MG63 (cell line): Measurements from ENCODE around the gene TCF7L2. TPM values are rescaled to one million over a fixed set of nuclear protein-coding genes. Genes with fewer than 3 reads are reported as not detected.
"Not testable (repeated sequence)": the region's sequence is repeated elsewhere in the genome, so short reads cannot be mapped to it uniquely, and the experiment has no call there.

Experiments used
- DNase-seq: peaks from one replicate; pipeline ENCODE4 v3.0.0-alpha.2; 2020
- H3K27me3 ChIP-seq: fragments of 250-450 bp; sonication (Bioruptor Pico); 2 replicates; pipeline ENCODE4 v1.5.1; 2020; ENCODE audit warnings: mild to moderate bottlenecking, moderate library complexity
- H3K36me3 ChIP-seq: fragments of 250-450 bp; sonication (Bioruptor Pico); 2 replicates; pipeline ENCODE4 v1.5.1; 2020; ENCODE audit warnings: mild to moderate bottlenecking, moderate library complexity
- H3K4me3 ChIP-seq: fragments of 250-450 bp; sonication (Bioruptor Pico); 2 replicates; pipeline ENCODE4 v1.5.1; 2020; ENCODE audit warnings: mild to moderate bottlenecking, moderate library complexity
- H3K9me3 ChIP-seq: fragments of 250-450 bp; sonication (Bioruptor Pico); 2 replicates; pipeline ENCODE4 v1.5.1; 2020; ENCODE audit warnings: mild to moderate bottlenecking, moderate library complexity
- total RNA-seq: library from RNA; depleted of rRNA; stranded (reverse); fragments of >200 nt; shearing (Covaris generic); gene quantifications from 2 replicates; pipeline ENCODE4 v1.2.3, GENCODE V29; 2014; ENCODE audit warnings: low replicate concordance

Gene TCF7L2
- total RNA-seq, 1 experiment from 2014 or later = 0.89 TPM

GRCh38 chr10:113056441-113057021, 106.5 kb downstream of the TCF7L2 start:
- Histone ChIP-seq H3K36me3 (no peaks in the 10 kb centered on the region), H3K27me3 (no peaks in the 10 kb centered on the region), H3K4me3 (no peak overlapping the region), H3K9me3 (no peaks in the 10 kb centered on the region)
- peak; percentile 89 for DNase-seq

GRCh38 chr10:113057948-113058522, 108.0 kb downstream of the TCF7L2 start:
- H3K9me3 ChIP-seq = no peaks in the 10 kb centered on the region
- H3K4me3 ChIP-seq = no peak overlapping the region
- no peak for DNase-seq
- no peaks in the 10 kb centered on the region for H3K27me3 ChIP-seq
- H3K36me3 ChIP-seq = no peaks in the 10 kb centered on the region

GRCh38 chr10:113058523-113059370, 108.7 kb downstream of the TCF7L2 start:
- peak overlapping the region; percentile 13 for H3K4me3 ChIP-seq
- H3K27me3 ChIP-seq = no peaks in the 10 kb centered on the region
- no peaks in the 10 kb centered on the region for H3K9me3 ChIP-seq
- H3K36me3 ChIP-seq = no peaks in the 10 kb centered on the region
- peak; percentile 51 for DNase-seq

GRCh38 chr10:113059371-113059780, 109.3 kb downstream of the TCF7L2 start:
- Histone ChIP-seq H3K27me3 (no peaks in the 10 kb centered on the region), H3K9me3 (no peaks in the 10 kb centered on the region), H3K36me3 (no peaks in the 10 kb centered on the region), H3K4me3 (peak overlapping the region; percentile 13)
- DNase-seq = peak; percentile 57

GRCh38 chr10:113060201-113061053, 110.4 kb downstream of the TCF7L2 start:
- H3K27me3 ChIP-seq = no peaks in the 10 kb centered on the region
- H3K9me3 ChIP-seq = no peaks in the 10 kb centered on the region
- H3K4me3 ChIP-seq = no peak overlapping the region
- no peaks in the 10 kb centered on the region for H3K36me3 ChIP-seq
- DNase-seq = no peak

- no peak overlapping the region for H3K4me3 ChIP-seq
- H3K27me3 ChIP-seq = no peaks in the 10 kb centered on the region
- no peaks in the 10 kb centered on the region for H3K36me3 ChIP-seq
- DNase-seq = no peak
- H3K9me3 ChIP-seq = no peaks in the 10 kb centered on the region
These were observed 111.0 kb downstream of the TCF7L2 start for GRCh38 chr10:113061054-113061430.

- H3K27me3 ChIP-seq = no peaks in the 10 kb centered on the region
- H3K36me3 ChIP-seq = no peaks in the 10 kb centered on the region
- H3K4me3 ChIP-seq = no peak overlapping the region
- no peak for DNase-seq
- no peaks in the 10 kb centered on the region for H3K9me3 ChIP-seq
These were observed 111.5 kb downstream of the TCF7L2 start for GRCh38 chr10:113061557-113061956.

- Histone ChIP-seq H3K36me3 (no peaks in the 10 kb centered on the region), H3K27me3 (no peaks in the 10 kb centered on the region)
- DNase-seq = no peak
These were observed 113.3 kb downstream of the TCF7L2 start for GRCh38 chr10:113063043-113063967.

GRCh38 chr10:113064039-113064438, 114.0 kb downstream of the TCF7L2 start:
- Histone ChIP-seq H3K4me3 (no peak overlapping the region), H3K27me3 (no peaks in the 10 kb centered on the region), H3K9me3 (no peaks in the 10 kb centered on the region), H3K36me3 (no peaks in the 10 kb centered on the region)
- DNase-seq = no peak

More at GRCh38 chr10:113063043-113063967, 113.3 kb downstream of the TCF7L2 start:
- Histone ChIP-seq H3K9me3 (no peaks in the 10 kb centered on the region), H3K4me3 (no peak overlapping the region)

GRCh38 chr10:113066120-113066519, 116.1 kb downstream of the TCF7L2 start:
- not testable (repeated sequence) for H3K27me3 ChIP-seq, DNase-seq, H3K36me3 ChIP-seq, H3K9me3 ChIP-seq, H3K4me3 ChIP-seq

GRCh38 chr10:113066561-113067312, 116.7 kb downstream of the TCF7L2 start:
- Histone ChIP-seq H3K27me3 (no peaks in the 10 kb centered on the region), H3K4me3 (no peak overlapping the region), H3K9me3 (no peaks in the 10 kb centered on the region), H3K36me3 (no peaks in the 10 kb centered on the region)
- DNase-seq = no peak

GRCh38 chr10:113067501-113067900, 117.5 kb downstream of the TCF7L2 start:
- DNase-seq = no peak
- Histone ChIP-seq H3K9me3 (no peaks in the 10 kb centered on the region), H3K4me3 (no peak overlapping the region), H3K27me3 (no peaks in the 10 kb centered on the region), H3K36me3 (no peaks in the 10 kb centered on the region)

GRCh38 chr10:113068178-113068890, 118.3 kb downstream of the TCF7L2 start:
- Histone ChIP-seq H3K36me3 (no peaks in the 10 kb centered on the region), H3K4me3 (no peak overlapping the region), H3K9me3 (no peaks in the 10 kb centered on the region), H3K27me3 (no peaks in the 10 kb centered on the region)
- no peak for DNase-seq

GRCh38 chr10:113069595-113069994, 119.5 kb downstream of the TCF7L2 start:
- no peak for DNase-seq
- no peaks in the 10 kb centered on the region for H3K36me3 ChIP-seq

GRCh38 chr10:113071446-113071845, 121.4 kb downstream of the TCF7L2 start:
- H3K27me3 ChIP-seq = no peaks in the 10 kb centered on the region
- H3K4me3 ChIP-seq = no peak overlapping the region
- H3K36me3 ChIP-seq = no peaks in the 10 kb centered on the region
- peak; percentile 46 for DNase-seq
- H3K9me3 ChIP-seq = no peaks in the 10 kb centered on the region

More at GRCh38 chr10:113069595-113069994, 119.5 kb downstream of the TCF7L2 start:
- Histone ChIP-seq H3K9me3 (no peaks in the 10 kb centered on the region), H3K4me3 (no peak overlapping the region), H3K27me3 (no peaks in the 10 kb centered on the region)
